HUES48 (cell line): Measurements from ENCODE around the gene EPC2.
A peak's percentile ranks its signal among the peaks of the same experiment; 100 is the strongest.

Source experiments
- H3K27ac ChIP-seq: one replicate; pipeline ENCODE4 v1.7.0; 2013; ENCODE audit warnings: low read depth, low read length, inconsistent platforms
- H3K27me3 ChIP-seq: 2 replicates; pipeline ENCODE4 v1.6.1; 2013; ENCODE audit warnings: mild to moderate bottlenecking, low read length; ENCODE audit not compliant: control insufficient read depth, insufficient read depth
- H3K36me3 ChIP-seq: 2 replicates; pipeline ENCODE4 v1.6.1; 2013; ENCODE audit warnings: low read length; ENCODE audit not compliant: control insufficient read depth, insufficient read depth
- H3K4me1 ChIP-seq: 2 replicates; pipeline ENCODE4 v1.6.1; 2013; ENCODE audit warnings: mild to moderate bottlenecking, low read length; ENCODE audit not compliant: control insufficient read depth, insufficient read depth
- H3K4me3 ChIP-seq: 2 replicates; pipeline ENCODE4 v1.5.1; 2013; ENCODE audit warnings: mild to moderate bottlenecking, low read depth, low read length
- H3K9ac ChIP-seq: 2 replicates; pipeline ENCODE4 v1.6.1; 2013; ENCODE audit warnings: mild to moderate bottlenecking, low read depth, low read length, moderate library complexity
- H3K9me3 ChIP-seq: 2 replicates; pipeline ENCODE4 v1.6.1; 2013; ENCODE audit warnings: low read length; ENCODE audit not compliant: control insufficient read depth, insufficient read depth

Gene EPC2, protein sequence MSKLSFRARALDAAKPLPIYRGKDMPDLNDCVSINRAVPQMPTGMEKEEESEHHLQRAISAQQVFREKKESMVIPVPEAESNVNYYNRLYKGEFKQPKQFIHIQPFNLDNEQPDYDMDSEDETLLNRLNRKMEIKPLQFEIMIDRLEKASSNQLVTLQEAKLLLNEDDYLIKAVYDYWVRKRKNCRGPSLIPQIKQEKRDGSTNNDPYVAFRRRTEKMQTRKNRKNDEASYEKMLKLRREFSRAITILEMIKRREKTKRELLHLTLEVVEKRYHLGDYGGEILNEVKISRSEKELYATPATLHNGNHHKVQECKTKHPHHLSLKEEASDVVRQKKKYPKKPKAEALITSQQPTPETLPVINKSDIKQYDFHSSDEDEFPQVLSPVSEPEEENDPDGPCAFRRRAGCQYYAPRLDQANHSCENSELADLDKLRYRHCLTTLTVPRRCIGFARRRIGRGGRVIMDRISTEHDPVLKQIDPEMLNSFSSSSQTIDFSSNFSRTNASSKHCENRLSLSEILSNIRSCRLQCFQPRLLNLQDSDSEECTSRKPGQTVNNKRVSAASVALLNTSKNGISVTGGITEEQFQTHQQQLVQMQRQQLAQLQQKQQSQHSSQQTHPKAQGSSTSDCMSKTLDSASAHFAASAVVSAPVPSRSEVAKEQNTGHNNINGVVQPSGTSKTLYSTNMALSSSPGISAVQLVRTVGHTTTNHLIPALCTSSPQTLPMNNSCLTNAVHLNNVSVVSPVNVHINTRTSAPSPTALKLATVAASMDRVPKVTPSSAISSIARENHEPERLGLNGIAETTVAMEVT

GRCh38 chr2:148643998-148644882, at the start of gene EPC2:
Gene EPC2 (plus strand): TSS chr2:148644751. CDS start chr2:148645018, 267 bp downstream.
- Histone ChIP-seq H3K4me3 (peak within 1 kb of the TSS; percentile 94), H3K27me3 (no peaks in the 10 kb centered on the region), H3K27ac (peak within 1 kb of the TSS; percentile 100), H3K9ac (peak within 1 kb of the TSS; percentile 99), H3K4me1 (peaks cover 29% of the 10 kb centered on the region), H3K36me3 (no peaks in the 10 kb centered on the region), H3K9me3 (no peaks in the 10 kb centered on the region)

DNA sequence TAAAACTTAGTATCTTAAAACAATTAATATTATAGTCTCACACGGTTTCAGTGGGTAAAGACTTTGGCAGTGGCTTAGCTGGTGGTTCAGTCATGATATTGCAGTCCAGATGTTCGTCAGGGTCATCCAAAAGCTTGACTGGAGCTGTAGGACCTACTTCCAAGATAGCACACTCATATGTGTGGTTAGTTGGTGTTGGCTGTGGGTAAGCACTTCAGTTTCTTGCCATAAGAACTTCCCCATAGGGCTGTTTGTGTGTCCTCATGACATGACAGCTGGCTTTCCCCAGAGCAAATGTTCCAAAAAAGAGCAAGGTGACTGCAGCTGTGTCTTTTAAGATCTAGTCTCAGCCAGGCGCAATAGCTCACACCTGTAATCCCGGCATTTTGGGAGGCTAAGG, 48.5 kb upstream of the EPC2 start:
- Histone ChIP-seq H3K9me3 (no peaks in the 10 kb centered on the region), H3K27ac (no peak overlapping the region), H3K4me3 (no peak overlapping the region), H3K4me1 (no peaks in the 10 kb centered on the region), H3K9ac (no peak overlapping the region), H3K36me3 (no peaks in the 10 kb centered on the region), H3K27me3 (no peaks in the 10 kb centered on the region)

DNA sequence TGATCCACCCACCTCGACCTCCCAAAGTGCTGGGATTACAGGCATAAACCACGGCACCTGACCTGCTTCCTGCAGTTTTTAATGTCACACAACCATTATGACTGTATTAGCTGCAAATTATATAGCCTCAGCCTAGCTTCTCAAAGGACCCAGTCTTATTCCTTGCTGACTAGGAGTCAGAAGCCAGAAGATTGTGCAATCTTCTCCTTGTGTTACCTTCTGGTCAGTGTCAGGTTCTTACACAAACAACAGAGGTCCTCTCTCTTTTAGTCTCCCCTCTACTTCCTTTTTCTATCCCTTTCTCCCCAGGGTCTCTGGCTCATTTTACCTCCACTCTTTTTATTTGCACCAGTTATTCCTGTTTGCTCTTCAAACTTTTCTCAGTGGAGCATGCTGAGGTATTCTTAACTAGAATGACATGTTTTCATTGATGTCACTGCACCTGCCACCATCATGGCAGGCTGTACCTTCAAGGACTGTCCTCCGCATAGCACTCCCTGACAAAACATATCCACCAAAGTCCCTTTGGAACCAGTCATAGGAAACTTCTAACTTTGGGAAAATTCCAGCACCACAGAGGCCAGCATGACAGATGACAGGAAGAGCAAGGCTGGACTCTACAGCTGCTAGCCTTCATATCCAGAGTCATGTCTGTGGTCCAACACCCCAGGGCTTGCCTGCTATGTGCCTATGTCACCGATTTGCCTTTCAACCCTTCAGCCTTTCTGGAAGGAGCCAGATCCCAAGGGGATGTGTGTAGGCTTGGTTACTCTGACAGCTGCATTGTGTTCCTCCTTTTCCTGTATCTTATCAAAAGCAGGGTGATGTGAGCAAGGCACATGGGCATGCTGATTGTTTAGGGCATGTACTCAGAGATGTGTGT, 45.2 kb upstream of the EPC2 start:
- Histone ChIP-seq H3K36me3 (no peaks in the 10 kb centered on the region), H3K27ac (no peak overlapping the region), H3K4me1 (no peaks in the 10 kb centered on the region), H3K9me3 (no peaks in the 10 kb centered on the region), H3K4me3 (no peak overlapping the region), H3K27me3 (no peaks in the 10 kb centered on the region), H3K9ac (no peak overlapping the region)

- Histone ChIP-seq H3K9me3 (no peaks in the 10 kb centered on the region), H3K27ac (no peak overlapping the region), H3K4me1 (no peaks in the 10 kb centered on the region), H3K4me3 (no peak overlapping the region), H3K36me3 (no peaks in the 10 kb centered on the region), H3K27me3 (no peaks in the 10 kb centered on the region), H3K9ac (no peak overlapping the region)
These were observed 41.5 kb upstream of the EPC2 start for GRCh38 chr2:148602885-148603561.

DNA sequence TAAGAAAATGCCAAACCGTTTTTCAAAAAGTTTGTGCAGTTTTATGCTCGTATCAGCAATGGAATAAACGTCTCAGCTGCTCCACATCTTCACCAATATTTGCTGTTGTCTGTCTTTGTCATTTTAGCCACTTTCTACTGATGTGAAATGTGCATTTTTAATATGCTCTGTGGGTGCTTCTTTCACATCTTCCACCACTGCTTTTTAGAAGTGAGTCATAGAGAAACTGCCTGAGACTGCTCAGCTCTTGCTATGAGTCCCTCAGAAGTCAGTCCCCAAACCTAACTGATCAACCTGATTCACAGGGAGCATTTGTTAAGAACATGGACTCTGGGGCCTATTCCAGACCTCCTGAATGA, 41.0 kb upstream of the EPC2 start:
- Histone ChIP-seq H3K9ac (no peak overlapping the region), H3K36me3 (no peaks in the 10 kb centered on the region), H3K27ac (no peak overlapping the region), H3K4me1 (no peaks in the 10 kb centered on the region), H3K27me3 (no peaks in the 10 kb centered on the region), H3K4me3 (no peak overlapping the region), H3K9me3 (no peaks in the 10 kb centered on the region)

DNA sequence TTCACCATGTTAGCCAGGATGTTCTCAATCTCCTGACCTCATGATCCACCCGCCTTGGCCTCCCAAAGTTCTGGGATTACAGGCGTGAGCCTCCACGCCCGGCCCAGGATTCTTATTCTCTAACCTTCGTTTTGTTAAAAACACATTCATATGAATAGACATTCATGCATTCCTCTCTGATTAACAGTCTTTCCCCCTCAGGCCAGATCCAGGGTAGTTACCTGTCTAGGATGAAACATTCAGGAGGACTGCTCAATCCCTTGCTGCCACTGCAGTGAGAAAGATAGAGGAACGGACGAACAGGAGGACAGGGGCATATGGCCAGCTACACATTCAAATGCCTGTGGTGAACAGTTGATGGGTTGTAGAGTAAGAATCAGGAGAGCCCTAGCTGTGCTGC, 39.6 kb upstream of the EPC2 start:
- H3K36me3 ChIP-seq = no peaks in the 10 kb centered on the region
- H3K9ac ChIP-seq = no peak overlapping the region
- no peaks in the 10 kb centered on the region for H3K27me3 ChIP-seq
- H3K4me1 ChIP-seq = no peaks in the 10 kb centered on the region
- H3K4me3 ChIP-seq = no peak overlapping the region
- no peaks in the 10 kb centered on the region for H3K9me3 ChIP-seq
- H3K27ac ChIP-seq = no peak overlapping the region

DNA sequence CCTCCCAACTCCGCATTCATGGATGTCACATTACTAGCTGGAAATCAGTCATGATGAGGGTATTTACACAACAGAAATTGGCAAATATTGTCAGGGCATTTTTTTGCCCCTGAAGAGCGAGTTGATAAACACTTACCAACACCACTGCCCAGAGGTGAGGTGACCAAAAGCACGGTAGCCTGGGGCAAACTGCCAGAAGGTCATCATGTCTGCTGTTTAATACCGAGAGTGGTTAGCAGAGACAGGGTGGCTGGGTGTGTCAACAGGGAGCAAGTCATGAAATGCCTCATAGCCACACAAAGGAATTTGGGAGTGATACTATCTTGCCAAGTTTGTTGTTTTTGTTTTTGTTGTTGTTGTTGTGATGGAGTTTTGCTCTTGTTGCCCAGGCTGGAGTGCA, 37.0 kb upstream of the EPC2 start:
- Histone ChIP-seq H3K4me3 (no peak overlapping the region), H3K9me3 (no peaks in the 10 kb centered on the region), H3K27me3 (no peaks in the 10 kb centered on the region), H3K4me1 (no peaks in the 10 kb centered on the region), H3K27ac (no peak overlapping the region), H3K9ac (no peak overlapping the region), H3K36me3 (no peaks in the 10 kb centered on the region)

DNA sequence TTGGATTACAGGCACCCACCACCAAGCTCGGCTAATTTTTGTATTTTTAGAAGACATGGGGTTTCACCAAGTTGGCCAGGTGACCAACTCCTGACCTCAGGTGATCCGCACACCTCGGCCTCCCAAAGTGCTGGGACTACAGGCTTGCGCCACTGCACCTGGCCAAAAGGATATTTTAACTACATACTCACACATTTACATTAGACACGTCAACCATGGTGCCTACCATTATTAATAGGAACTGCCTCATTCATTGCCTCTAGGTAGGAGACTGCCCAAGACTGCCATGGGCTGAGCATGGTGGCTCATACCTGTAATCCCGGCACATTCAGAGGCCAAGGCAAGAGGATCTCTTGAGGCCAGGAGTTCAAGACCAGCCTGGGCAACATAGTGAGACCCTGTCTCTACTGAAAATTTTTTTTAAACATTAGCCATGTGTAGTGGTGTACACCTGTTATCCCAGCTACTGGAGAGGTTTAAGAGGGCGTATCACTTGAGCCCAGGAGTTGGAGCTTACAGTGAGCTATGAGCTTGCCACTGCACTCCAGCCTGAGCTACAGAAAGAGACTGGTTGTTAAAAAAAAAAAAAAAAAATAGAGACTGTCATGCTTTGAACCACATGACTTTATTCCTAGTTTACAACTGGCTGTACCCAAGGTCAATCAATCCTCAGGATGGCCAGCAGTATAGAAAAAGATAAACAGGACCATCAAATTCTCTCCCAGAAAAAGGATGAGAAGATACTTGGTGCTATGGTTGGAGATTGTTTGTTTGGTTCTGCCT, 31.1 kb upstream of the EPC2 start:
- Histone ChIP-seq H3K27ac (peak overlapping the region; percentile 72), H3K4me1 (peaks cover 30% of the 10 kb centered on the region), H3K9me3 (no peaks in the 10 kb centered on the region), H3K9ac (no peak overlapping the region), H3K36me3 (no peaks in the 10 kb centered on the region), H3K4me3 (no peak overlapping the region), H3K27me3 (no peaks in the 10 kb centered on the region)

- H3K4me3 ChIP-seq = no peak overlapping the region
- peak overlapping the region; percentile 11; the same call in 1 of the 2 replicates for H3K9ac ChIP-seq
- peaks cover 30% of the 10 kb centered on the region for H3K4me1 ChIP-seq
- H3K27ac ChIP-seq = peak overlapping the region; percentile 72
- no peaks in the 10 kb centered on the region for H3K27me3 ChIP-seq
- no peaks in the 10 kb centered on the region for H3K9me3 ChIP-seq
- H3K36me3 ChIP-seq = no peaks in the 10 kb centered on the region
These were observed 30.6 kb upstream of the EPC2 start for GRCh38 chr2:148614014-148614321.
